HepG2 (cell line): Measurements from ENCODE around the gene TANGO6. TPM values are rescaled to one million over a fixed set of nuclear protein-coding genes. Genes with fewer than 3 reads are reported as not detected.

Experiments used
- ATF3 ChIP-seq: sonication (generic); formaldehyde crosslinking; IDR thresholded peaks from 2 replicates; pipeline ENCODE4 v1.4.0; 2020; ENCODE audit warnings: missing genetic modification reagents
- EED ChIP-seq: sonication (generic); formaldehyde crosslinking; IDR thresholded peaks from 2 replicates; pipeline ENCODE4 v1.5.0; 2020; ENCODE audit warnings: mild to moderate bottlenecking, missing genetic modification reagents
- ETV5 ChIP-seq: IDR thresholded peaks from 2 replicates; pipeline ENCODE4 v1.6.1; 2018; ENCODE audit warnings: missing biosample characterization, missing genetic modification reagents, inconsistent platforms, borderline replicate concordance
- HNF4A ChIP-seq: sonication (generic); formaldehyde crosslinking; IDR thresholded peaks from 2 replicates; pipeline ENCODE4 v1.4.0; 2020; ENCODE audit warnings: missing genetic modification reagents
- JUND ChIP-seq: sonication (generic); formaldehyde crosslinking; IDR thresholded peaks from 2 replicates; pipeline ENCODE4 v1.8.0; 2022; ENCODE audit warnings: mild to moderate bottlenecking, missing genetic modification reagents
- LCORL ChIP-seq, 2 experiments: fragments of 450-650 bp in 1 of 2; sonication (generic) in 1 of 2; formaldehyde crosslinking in 1 of 2; IDR thresholded peaks; 2 replicates each; pipeline versions ENCODE4 v1.5.0 to v1.6.1; 2017 to 2020; ENCODE audit warnings: antibody characterized with exemption in 1 of 2, missing genetic modification reagents in 1 of 2
- PAXIP1 ChIP-seq: sonication (generic); formaldehyde crosslinking; conservative IDR thresholded peaks from 2 replicates; pipeline ENCODE4 v1.4.0; 2020; ENCODE audit warnings: mild to moderate bottlenecking, missing genetic modification reagents, moderate library complexity
- PCBP2 ChIP-seq: fragments of 200-400 bp; formaldehyde crosslinking; optimal IDR thresholded peaks from 2 replicates; pipeline ENCODE3; 2018; ENCODE audit warnings: low read length, low read depth; ENCODE audit not compliant: poor library complexity, severe bottlenecking
- PHB2 ChIP-seq: fragments of 450-650 bp; IDR thresholded peaks from 2 replicates; pipeline ENCODE4 v1.6.1; 2018; ENCODE audit not compliant: partially characterized antibody
- RFXAP ChIP-seq: sonication (generic); formaldehyde crosslinking; IDR thresholded peaks from 2 replicates; pipeline ENCODE4 v1.4.0; 2020; ENCODE audit warnings: missing genetic modification reagents, borderline replicate concordance
- TFE3 ChIP-seq: IDR thresholded peaks from 2 replicates; pipeline ENCODE4 v1.6.1; 2016
- UBTF ChIP-seq: sonication (generic); formaldehyde crosslinking; IDR thresholded peaks from 2 replicates; pipeline ENCODE4 v1.4.0; 2020; ENCODE audit warnings: mild to moderate bottlenecking, missing genetic modification reagents
- ZFX ChIP-seq: sonication (generic); formaldehyde crosslinking; IDR thresholded peaks from 2 replicates; pipeline ENCODE4 v1.4.0; 2020; ENCODE audit warnings: mild to moderate bottlenecking, low read depth, missing genetic modification reagents, moderate library complexity
- ZNF138 ChIP-seq: sonication (generic); formaldehyde crosslinking; IDR thresholded peaks from 2 replicates; pipeline ENCODE4 v1.5.0; 2020; ENCODE audit warnings: mild to moderate bottlenecking, low read depth, missing genetic modification reagents
- ZNF274 ChIP-seq: sonication (generic); formaldehyde crosslinking; IDR thresholded peaks from 2 replicates; pipeline ENCODE4 v1.5.1; 2020; ENCODE audit warnings: mild to moderate bottlenecking, missing genetic modification reagents
- ZNF282 ChIP-seq: fragments of 450-650 bp; IDR thresholded peaks from 2 replicates; pipeline ENCODE4 v1.6.1; 2018; ENCODE audit not compliant: partially characterized antibody
- ZNF337 ChIP-seq: sonication (generic); formaldehyde crosslinking; IDR thresholded peaks from 2 replicates; pipeline ENCODE4 v1.5.1; 2020; ENCODE audit warnings: missing genetic modification reagents, low read depth, mild to moderate bottlenecking, borderline replicate concordance
- ZNF614 ChIP-seq: IDR thresholded peaks from 2 replicates; pipeline ENCODE4 v1.6.1; 2018; ENCODE audit warnings: missing biosample characterization, missing genetic modification reagents, inconsistent platforms, borderline replicate concordance
- ZNF879 ChIP-seq: sonication (generic); formaldehyde crosslinking; IDR thresholded peaks from 2 replicates; pipeline ENCODE4 v1.8.1; 2023; ENCODE audit warnings: missing genetic modification reagents
- ZSCAN25 ChIP-seq: sonication (generic); formaldehyde crosslinking; IDR thresholded peaks from 2 replicates; pipeline ENCODE4 v1.8.0; 2022; ENCODE audit warnings: mild to moderate bottlenecking, missing genetic modification reagents
- polyA plus RNA-seq, 8 experiments: library from polyadenylated mRNA; depleted of rRNA in 3 of 8; stranded (reverse) in 7 of 8; unstranded in 1 of 8; fragments of >200 nt; fragmentation: Illumina TruSeq in 4 of 8; extraction: Trizol in 4 of 8; gene quantifications; 2 replicates each; pipeline versions ENCODE4 v1.2.1 to v1.2.3, GENCODE V29; 2011 to 2016; ENCODE audit warnings: low read depth in 4 of 8, missing spikeins in 1 of 8, mixed read lengths in 1 of 8; ENCODE audit not compliant: insufficient read depth in 1 of 8
- total RNA-seq, 5 experiments: library from RNA; depleted of rRNA; stranded (reverse); fragments of >200 nt; fragmentation: Illumina TruSeq; extraction: Trizol; gene quantifications; 2 replicates each; pipeline ENCODE4 v1.2.3, GENCODE V29; 2016; ENCODE audit warnings: low read depth in 1 of 5
- TF ChIP-seq, protein P1 (sequence below): sonication (generic); formaldehyde crosslinking; IDR thresholded peaks from 2 replicates; pipeline ENCODE4 v1.5.0; 2020; ENCODE audit warnings: missing genetic modification reagents

The TANGO6 gene
- total and polyA plus RNA-seq, 2 of the 13 experiments (the other 11 are each of a cell fraction or from before 2014, with no cell fraction given), result 7.2 to 13.3 TPM

- TF ChIP-seq PAXIP1 (CRISPR knock-in tag) (peak; percentile 75), LCORL (IDR thresholded peaks at IDR 0.05) (no peak), LCORL (CRISPR knock-in tag; IDR thresholded peaks at IDR 0.05) (no peak; the same call in 1 of the 2 replicates), TFE3 (CRISPR knock-in tag) (no peak), ATF3 (no peak), ZNF274 (CRISPR knock-in tag) (no peak), EED (CRISPR knock-in tag) (no peak), RFXAP (CRISPR knock-in tag) (no peak), PCBP2 (no peak), ZNF614 (CRISPR knock-in tag) (peak; percentile 67; the same call in 1 of the 2 replicates), PHB2 (no peak), JUND (CRISPR knock-in tag) (no peak), UBTF (0 out of 2 replicates have a peak, but pooled peaks have one; percentile 22), ZNF879 (CRISPR knock-in tag) (no peak), ZNF138 (CRISPR knock-in tag) (no peak), ZNF337 (CRISPR knock-in tag) (no peak), ZSCAN25 (CRISPR knock-in tag) (no peak), ZNF282 (no peak), HNF4A (CRISPR knock-in tag) (peak; percentile 61), ETV5 (CRISPR knock-in tag) (peak; percentile 60; the same call in 1 of the 2 replicates), ZFX (peak; percentile 21; the same call in 1 of the 2 replicates)
- TF ChIP-seq, protein P1, sequence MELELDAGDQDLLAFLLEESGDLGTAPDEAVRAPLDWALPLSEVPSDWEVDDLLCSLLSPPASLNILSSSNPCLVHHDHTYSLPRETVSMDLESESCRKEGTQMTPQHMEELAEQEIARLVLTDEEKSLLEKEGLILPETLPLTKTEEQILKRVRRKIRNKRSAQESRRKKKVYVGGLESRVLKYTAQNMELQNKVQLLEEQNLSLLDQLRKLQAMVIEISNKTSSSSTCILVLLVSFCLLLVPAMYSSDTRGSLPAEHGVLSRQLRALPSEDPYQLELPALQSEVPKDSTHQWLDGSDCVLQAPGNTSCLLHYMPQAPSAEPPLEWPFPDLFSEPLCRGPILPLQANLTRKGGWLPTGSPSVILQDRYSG, result no peak
Observed at GRCh38 chr16:68873635-68874471, 30.5 kb downstream of the TANGO6 start (continued).
